GM12874 (cell line): ENCODE measurements around the gene CENPE.

ENCODE experiments used
- TF ChIP-seq, protein P1 (sequence below): IDR thresholded peaks from 2 replicates; pipeline ENCODE4 v1.5.1; 2011; ENCODE audit warnings: low read depth, mild to moderate bottlenecking, control low read depth, low read length, moderate library complexity; ENCODE audit not compliant: insufficient read depth

Gene CENPE

DNA sequence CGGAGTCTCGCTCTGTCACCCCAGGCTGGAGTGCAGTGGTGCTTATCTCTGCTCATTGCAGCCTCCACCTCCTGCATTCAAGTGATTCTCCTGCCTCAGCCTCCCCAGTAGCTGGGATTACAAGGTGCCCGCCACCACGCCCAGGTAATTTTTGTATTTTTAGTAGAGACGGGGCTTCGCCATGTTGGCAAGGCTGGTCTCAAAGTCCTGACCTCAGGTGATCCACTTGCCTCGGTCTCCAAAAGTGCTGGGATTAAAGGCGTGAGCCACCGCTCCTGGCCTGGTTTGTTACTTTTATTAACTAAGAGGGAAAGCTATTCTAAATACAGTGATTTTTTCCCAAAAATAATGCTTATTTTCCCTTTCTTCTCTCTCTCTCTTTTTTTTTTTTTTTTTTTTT lies 866 bp upstream of the CENPE start:
- TF ChIP-seq, protein P1, sequence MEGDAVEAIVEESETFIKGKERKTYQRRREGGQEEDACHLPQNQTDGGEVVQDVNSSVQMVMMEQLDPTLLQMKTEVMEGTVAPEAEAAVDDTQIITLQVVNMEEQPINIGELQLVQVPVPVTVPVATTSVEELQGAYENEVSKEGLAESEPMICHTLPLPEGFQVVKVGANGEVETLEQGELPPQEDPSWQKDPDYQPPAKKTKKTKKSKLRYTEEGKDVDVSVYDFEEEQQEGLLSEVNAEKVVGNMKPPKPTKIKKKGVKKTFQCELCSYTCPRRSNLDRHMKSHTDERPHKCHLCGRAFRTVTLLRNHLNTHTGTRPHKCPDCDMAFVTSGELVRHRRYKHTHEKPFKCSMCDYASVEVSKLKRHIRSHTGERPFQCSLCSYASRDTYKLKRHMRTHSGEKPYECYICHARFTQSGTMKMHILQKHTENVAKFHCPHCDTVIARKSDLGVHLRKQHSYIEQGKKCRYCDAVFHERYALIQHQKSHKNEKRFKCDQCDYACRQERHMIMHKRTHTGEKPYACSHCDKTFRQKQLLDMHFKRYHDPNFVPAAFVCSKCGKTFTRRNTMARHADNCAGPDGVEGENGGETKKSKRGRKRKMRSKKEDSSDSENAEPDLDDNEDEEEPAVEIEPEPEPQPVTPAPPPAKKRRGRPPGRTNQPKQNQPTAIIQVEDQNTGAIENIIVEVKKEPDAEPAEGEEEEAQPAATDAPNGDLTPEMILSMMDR: no peak

DNA sequence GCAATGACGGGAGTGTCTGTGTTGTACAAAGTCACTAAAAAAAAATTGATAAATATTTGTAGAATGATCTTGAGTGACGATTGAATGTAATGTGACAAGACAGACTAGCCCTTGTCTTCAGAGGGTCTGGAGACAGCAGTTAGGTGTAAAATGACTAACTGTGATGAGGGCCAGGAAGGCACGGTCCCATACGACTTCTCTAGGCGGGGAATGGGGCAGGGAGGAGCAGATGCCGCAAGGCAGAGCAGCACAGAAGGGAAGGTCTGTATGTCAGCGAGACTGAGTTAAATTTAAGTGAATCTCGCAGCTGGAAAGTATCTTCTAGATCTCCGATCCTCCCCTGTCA lies 405 bp downstream of the CENPE start:
- TF ChIP-seq, protein P1: no peak

DNA sequence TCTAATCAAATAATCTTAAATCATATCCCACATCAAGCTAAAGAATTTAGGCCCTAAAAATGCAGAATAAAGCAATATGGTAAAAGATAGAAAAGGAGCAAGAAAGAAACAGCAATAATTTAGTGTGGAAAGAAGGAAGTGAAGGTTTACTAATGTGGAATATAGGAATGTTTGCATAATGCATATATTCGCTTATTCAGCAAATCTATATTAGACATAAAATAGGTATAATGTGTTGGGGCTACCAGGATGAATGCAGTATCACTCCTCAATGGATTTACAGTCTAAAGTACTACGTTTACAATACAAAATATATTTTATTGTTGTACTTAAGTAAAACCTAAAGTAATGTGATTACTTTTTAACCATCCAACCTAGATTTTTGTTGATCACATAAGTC lies 4.7 kb downstream of the CENPE start:
- TF ChIP-seq, protein P1: no peak

DNA sequence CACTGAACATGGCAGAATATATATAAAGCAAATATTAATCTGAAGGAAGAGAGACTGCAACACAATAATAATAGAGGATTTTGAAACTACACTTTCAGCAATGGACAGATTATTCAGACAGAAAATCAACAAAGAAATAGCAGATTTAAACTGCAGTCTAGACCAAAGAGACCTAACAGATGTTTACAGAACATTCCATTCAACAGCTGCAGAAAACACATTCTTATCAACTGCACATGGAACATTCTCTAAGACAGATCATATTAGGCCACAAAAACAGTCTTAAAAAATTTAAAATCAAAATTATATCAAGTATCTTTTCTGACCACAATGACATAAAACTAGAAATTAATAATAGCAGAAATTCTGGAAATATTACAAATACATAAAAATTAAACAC lies 27.1 kb downstream of the CENPE start:
- TF ChIP-seq, protein P1: no peak

DNA sequence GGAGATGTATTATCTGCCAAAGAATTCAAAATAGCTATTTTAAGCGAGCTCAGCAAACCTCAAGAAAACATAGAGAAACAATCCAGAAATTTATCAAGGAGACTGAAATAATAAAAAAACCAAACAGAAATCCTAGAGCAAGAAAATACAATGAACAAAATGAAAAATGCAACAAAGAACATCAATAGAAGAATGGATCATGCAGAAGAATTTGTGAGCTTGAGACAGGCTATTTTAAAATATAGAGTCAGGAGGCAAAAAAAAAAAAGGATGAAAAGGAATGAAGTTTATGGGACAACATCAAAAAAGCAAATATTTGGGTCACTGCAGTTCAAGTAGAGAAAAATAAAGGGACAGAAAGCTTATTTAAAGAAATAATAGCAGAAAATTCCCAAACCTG lies 29.1 kb downstream of the CENPE start:
- TF ChIP-seq, protein P1: no peak

DNA sequence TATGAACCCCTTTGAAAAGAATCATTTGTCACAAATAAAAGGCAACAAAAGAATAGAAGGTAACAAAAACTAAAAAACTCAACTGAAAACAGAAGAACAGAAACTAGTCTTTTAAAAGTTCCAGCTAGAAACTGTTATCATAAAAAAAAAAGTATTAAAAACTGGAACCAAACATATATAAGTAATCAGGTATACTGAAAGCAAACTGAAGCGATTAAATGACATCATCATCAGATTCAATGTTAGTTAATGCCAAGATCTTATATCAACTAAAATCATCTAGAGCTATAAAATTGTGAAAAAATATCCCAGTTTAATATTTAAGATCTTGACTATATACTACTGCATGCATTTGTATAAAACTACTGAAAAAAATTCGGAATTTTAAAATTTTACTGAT lies 36.0 kb downstream of the CENPE start:
- TF ChIP-seq, protein P1: no peak

DNA sequence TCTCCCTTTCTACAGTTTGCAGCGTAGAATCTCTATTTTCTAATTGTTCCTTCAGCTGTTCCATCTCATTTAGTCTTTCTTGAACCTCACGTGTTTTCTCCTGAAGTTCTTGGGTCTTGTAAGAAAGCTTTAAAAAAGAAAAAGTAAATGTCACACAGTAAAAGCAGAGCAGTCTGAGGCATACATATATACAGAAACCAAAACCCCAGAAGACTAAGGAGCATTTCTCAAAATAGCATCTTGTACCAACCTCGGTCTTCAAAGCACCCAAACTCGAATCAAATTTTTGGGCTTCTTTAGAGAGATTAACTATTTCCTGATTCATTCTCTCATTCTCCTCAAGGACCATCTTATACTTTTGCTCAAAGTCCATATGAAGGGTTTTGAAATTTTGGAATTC lies 39.4 kb downstream of the CENPE start:
- TF ChIP-seq, protein P1: no peak

DNA sequence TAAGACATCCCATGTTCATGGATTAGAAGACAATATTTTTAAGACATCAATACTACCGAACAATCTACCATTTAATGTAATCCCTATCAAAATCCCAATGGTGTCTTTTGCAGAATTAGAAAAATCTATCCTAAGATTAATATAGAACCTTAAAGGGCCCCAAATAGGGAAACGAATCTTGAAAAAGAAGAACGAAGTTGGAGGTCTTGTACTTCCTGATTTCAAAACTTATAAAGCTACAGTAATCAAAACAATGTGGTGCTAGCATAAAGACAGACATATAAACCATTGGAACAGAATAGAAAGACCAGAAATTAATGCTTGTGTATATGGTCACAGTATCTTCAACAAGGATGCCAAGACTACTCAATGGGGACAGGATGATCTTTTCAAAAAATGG lies 42.0 kb downstream of the CENPE start:
- TF ChIP-seq, protein P1: no peak
